Smooth muscle cell (in vitro differentiated cells): ENCODE results near the gene ITM2C. TPM values are rescaled to one million over a fixed set of nuclear protein-coding genes. Genes with fewer than 3 reads are reported as not detected.

Experiments
- DNase-seq: peaks from one replicate; lab custom pipeline; 2025; ENCODE audit not compliant: unreplicated experiment; lab: John Stamatoyannopoulos, UW
- H2AFZ ChIP-seq: fragments of 200-600 bp; sonication (generic); 2 replicates; pipeline ENCODE4 v1.6.0; 2016; ENCODE audit warnings: antibody characterized with exemption, low read depth, mild to moderate bottlenecking
- H3F3A ChIP-seq: fragments of 200-600 bp; sonication (generic); 2 replicates; pipeline ENCODE4 v1.6.0; 2017; ENCODE audit warnings: antibody characterized with exemption, low read depth
- H3K27ac ChIP-seq: fragments of 200-600 bp; sonication (generic); 2 replicates; pipeline ENCODE4 v1.5.1; 2016; ENCODE audit warnings: low read depth, mild to moderate bottlenecking
- H3K27me3 ChIP-seq: fragments of 200-600 bp; sonication (generic); 2 replicates; pipeline ENCODE4 v1.6.1; 2016; ENCODE audit warnings: low read depth, mild to moderate bottlenecking
- H3K36me3 ChIP-seq: fragments of 200-600 bp; sonication (generic); 2 replicates; pipeline ENCODE4 v1.5.1; 2016; ENCODE audit warnings: low read depth
- H3K4me1 ChIP-seq: fragments of 200-600 bp; sonication (generic); 2 replicates; pipeline ENCODE4 v1.5.1; 2016; ENCODE audit warnings: low read depth
- H3K4me2 ChIP-seq: fragments of 200-600 bp; sonication (generic); 2 replicates; pipeline ENCODE4 v1.6.0; 2016; ENCODE audit warnings: mild to moderate bottlenecking
- H3K4me3 ChIP-seq: fragments of 200-600 bp; sonication (generic); 2 replicates; pipeline ENCODE4 v1.5.1; 2016; ENCODE audit warnings: mild to moderate bottlenecking
- H3K79me2 ChIP-seq: fragments of 200-600 bp; sonication (generic); 2 replicates; pipeline ENCODE4 v1.6.0; 2016; ENCODE audit warnings: low read depth, mild to moderate bottlenecking
- H3K9ac ChIP-seq: fragments of 200-600 bp; sonication (generic); 2 replicates; pipeline ENCODE4 v1.6.0; 2016; ENCODE audit warnings: low read depth
- H3K9me3 ChIP-seq: fragments of 200-600 bp; sonication (generic); replicated peaks from 2 replicates; pipeline ENCODE4 v1.5.1; 2016; ENCODE audit warnings: low read depth
- H4K20me1 ChIP-seq: fragments of 200-600 bp; sonication (generic); 2 replicates; pipeline ENCODE4 v1.6.0; 2016; ENCODE audit warnings: low read depth
- CTCF ChIP-seq: fragments of 200-600 bp; sonication (generic); IDR thresholded peaks from 2 replicates; pipeline ENCODE4 v1.5.1; 2017; ENCODE audit warnings: borderline replicate concordance, mild to moderate bottlenecking, antibody characterized with exemption; ENCODE audit not compliant: insufficient read depth, poor library complexity, severe bottlenecking
- WGBS: methylation state at CpG from one replicate; pipeline ENCODE4 v1.1.7; 2016; ENCODE audit warnings: low lambda C conversion rate; 5-methylcytosine and 5-hydroxymethylcytosine counted together
- polyA plus RNA-seq: library from polyadenylated mRNA; unstranded; fragments of >200 nt; fragmentation: Nextera tagmentation; extraction: Ambion mirVana; gene quantifications from 2 replicates; pipeline ENCODE4 v1.2.1, GENCODE V29; 2016
- total RNA-seq: library from RNA; depleted of rRNA; stranded (reverse); fragments of >200 nt; gene quantifications from 2 replicates; pipeline ENCODE4 v1.2.3, GENCODE V29; 2014

ITM2C gene
- total and polyA plus RNA-seq, 2 experiments from 2014 or later = 344 to 600 TPM

GRCh38 chr2:230875347-230876315, 10.9 kb downstream of the ITM2C start:
- no peak overlapping the region for H3K4me2 ChIP-seq
- no peak overlapping the region for H3K27ac ChIP-seq
- 96% methylated on average over 31 of the region's 34 CpGs for WGBS
- H3K79me2 ChIP-seq = peaks cover 33% of the 10 kb centered on the region
- no peak overlapping the region for H3K9ac ChIP-seq
- H3F3A ChIP-seq = no peaks in the 10 kb centered on the region
- peaks cover 6% of the 10 kb centered on the region for H3K4me1 ChIP-seq
- peaks cover 61% of the 10 kb centered on the region for H4K20me1 ChIP-seq
- H2AFZ ChIP-seq = no peak overlapping the region
- no peaks in the 10 kb centered on the region for H3K9me3 ChIP-seq
- H3K36me3 ChIP-seq = no peaks in the 10 kb centered on the region
- TF ChIP-seq CTCF = no peak
- DNase-seq = no peak
- H3K4me3 ChIP-seq = no peak overlapping the region
- no peaks in the 10 kb centered on the region for H3K27me3 ChIP-seq

GRCh38 chr2:230877116-230877758, 12.5 kb downstream of the ITM2C start:
- 97% methylated on average over 27 of the region's 27 CpGs for WGBS
- H3K27me3 ChIP-seq = no peaks in the 10 kb centered on the region
- DNase-seq = no peak
- H3F3A ChIP-seq = no peaks in the 10 kb centered on the region
- H3K9me3 ChIP-seq = no peaks in the 10 kb centered on the region
- no peak overlapping the region for H3K27ac ChIP-seq
- H3K79me2 ChIP-seq = peaks cover 20% of the 10 kb centered on the region
- no peak overlapping the region for H3K9ac ChIP-seq
- TF ChIP-seq CTCF = no peak
- no peaks in the 10 kb centered on the region for H3K4me1 ChIP-seq
- H3K4me2 ChIP-seq = no peak overlapping the region
- peaks cover 45% of the 10 kb centered on the region for H4K20me1 ChIP-seq
- H2AFZ ChIP-seq = no peak overlapping the region
- no peaks in the 10 kb centered on the region for H3K36me3 ChIP-seq
- H3K4me3 ChIP-seq = no peak overlapping the region

- peaks cover 38% of the 10 kb centered on the region for H4K20me1 ChIP-seq
- H3K27ac ChIP-seq = no peak overlapping the region
- no peak for DNase-seq
- no peak overlapping the region for H3K4me2 ChIP-seq
- no peaks in the 10 kb centered on the region for H3F3A ChIP-seq
- peaks cover 14% of the 10 kb centered on the region for H3K79me2 ChIP-seq
- no peaks in the 10 kb centered on the region for H3K27me3 ChIP-seq
- no peak overlapping the region for H2AFZ ChIP-seq
- no peak for TF ChIP-seq CTCF
- 93% methylated on average over 19 of the region's 20 CpGs for WGBS
- H3K4me3 ChIP-seq = no peak overlapping the region
- no peak overlapping the region for H3K9ac ChIP-seq
- no peaks in the 10 kb centered on the region for H3K9me3 ChIP-seq
- no peaks in the 10 kb centered on the region for H3K4me1 ChIP-seq
- no peaks in the 10 kb centered on the region for H3K36me3 ChIP-seq
Measured at GRCh38 chr2:230877759-230878598, 13.2 kb downstream of the ITM2C start.
